ENCODE measurements around the gene CLSTN1.

- TF ChIP-seq RAD21 (IDR thresholded peaks at IDR 0.05; ENCODE audit: low read length): no peak
- TF ChIP-seq SIN3A (IDR thresholded peaks at IDR 0.05; ENCODE audit: borderline replicate concordance, low read depth, low read length): no peak
- TF ChIP-seq REST (IDR thresholded peaks at IDR 0.05; ENCODE audit: low read depth, low read length): no peak
- TF ChIP-seq MAX (IDR thresholded peaks at IDR 0.05; ENCODE audit: low read depth): no peak
- no peak for TF ChIP-seq TEAD4 (IDR thresholded peaks at IDR 0.05; ENCODE audit: borderline replicate concordance, insufficient read depth)
- TF ChIP-seq CTCF (IDR thresholded peaks at IDR 0.05): no peak
- no peak for TF ChIP-seq EZH2phosphoT487 (IDR thresholded peaks at IDR 0.05; ENCODE audit: borderline replicate concordance, low read depth)
These were observed 931 bp upstream of the CLSTN1 start for GRCh38 chr1:9824702-9825089.

Data from SK-N-SH (cell line).